GM21576 (cell line): ENCODE measurements around the gene HLF.

ENCODE experiments used
- ATAC-seq: cut with Tn5 transposase; IDR thresholded peaks from one replicate; pipeline ENCODE4 v1.9.1; 2021; ENCODE audit warnings: mild to moderate bottlenecking, moderate library complexity; ENCODE audit not compliant: unreplicated experiment

HLF gene

DNA sequence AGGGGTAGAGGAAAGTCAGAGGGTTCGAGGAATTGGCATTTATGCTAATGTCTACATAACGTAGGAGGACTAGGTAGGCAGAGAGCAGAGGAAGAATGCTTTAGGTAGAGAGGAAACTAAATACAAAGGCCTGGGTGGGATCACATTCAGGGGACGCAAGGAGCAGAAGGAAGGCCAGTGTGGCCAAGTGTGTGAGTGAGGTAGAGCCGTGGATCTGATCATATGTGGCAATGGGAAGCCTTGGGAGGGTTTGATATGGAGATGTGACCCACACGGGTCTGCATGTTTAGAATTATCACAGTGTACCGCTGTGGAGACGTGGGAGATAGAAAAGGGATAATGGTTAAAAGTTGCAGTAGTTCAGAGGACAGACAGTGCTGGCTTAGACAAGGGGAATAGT is 43.1 kb downstream of the HLF start:
- no peak for ATAC-seq

DNA sequence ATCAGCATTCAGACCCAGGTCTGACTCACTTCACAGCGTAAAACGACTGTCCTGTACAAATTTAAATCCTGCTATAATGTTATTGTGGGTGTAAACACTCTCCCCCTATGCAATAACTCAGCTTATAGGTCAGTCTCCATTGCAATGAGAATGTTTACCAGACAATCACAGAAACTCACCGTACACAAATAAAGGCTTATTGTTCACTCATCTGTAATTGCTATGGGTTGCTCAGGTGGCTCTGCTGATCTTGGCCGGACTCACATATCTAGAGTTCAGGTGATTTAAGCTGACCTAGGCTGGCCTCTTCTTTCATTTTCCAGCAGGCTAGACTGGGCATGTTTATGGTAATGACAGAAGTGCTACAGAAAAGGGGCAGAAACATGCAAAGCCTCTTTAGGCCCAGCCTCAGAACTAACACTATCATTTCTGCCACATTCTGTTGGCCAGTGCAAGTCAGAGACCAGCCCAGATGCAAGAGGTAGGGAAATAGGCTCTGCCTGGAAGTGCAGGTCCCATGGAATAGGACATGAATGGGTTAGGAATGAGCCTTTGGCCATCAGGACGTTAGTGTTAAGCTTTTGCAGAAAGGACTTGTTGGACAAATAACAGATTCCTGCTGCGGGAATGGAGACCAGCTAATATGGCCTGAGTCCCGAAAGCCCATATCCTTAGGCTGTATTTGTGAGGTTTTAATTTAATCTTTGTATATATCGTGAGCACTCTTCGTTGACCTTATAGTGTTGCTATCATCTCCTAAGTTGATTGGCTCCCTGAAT is 44.0 kb downstream of the HLF start:
- ATAC-seq = no peak

DNA sequence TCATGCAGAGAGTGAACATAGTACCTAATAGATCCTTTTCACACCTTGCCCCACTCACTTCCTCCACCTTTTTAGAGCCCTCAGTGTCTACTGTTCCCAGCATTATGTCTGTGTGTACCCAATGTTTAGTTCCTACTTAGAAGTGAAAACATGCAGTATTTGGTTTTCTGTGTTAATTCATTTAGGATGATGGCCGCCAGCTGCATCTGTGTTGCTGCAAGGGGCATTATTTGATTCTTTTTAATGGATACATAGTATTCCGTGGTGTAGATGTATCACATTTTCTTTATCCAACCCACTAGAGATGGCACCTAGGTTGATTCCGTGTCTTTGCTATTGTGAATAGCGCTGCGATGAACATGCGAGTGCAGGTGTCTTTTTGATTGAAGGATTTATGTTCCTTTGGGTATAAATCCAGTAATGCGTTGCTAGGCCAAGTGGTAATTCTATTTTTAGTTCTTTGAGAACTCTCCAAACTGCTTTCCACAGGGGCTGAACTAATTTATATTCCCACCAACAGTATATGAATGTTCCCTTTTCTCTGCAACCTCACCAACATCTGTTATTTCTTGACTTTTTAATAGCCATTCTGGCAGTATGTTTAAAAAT is 47.1 kb downstream of the HLF start:
- no peak for ATAC-seq

DNA sequence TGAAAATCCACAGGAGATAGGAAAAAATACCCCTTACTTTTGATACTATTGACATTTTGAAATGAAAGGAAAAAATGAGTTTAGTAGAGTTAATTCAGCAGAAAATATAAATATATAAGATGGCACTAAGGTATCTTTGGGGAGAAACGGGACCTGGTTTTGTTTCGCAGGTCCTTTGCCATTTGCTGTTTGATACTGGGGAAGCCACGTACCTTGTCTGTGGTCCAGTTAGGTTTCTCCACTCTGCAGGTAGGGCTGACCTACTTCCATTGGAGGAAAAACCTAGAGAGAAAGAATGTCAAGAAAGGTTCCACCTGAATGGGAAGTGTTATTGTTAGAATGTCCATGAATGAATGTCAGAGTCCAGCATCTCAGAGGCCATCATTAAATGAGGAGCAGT is 48.1 kb downstream of the HLF start:
- no peak for ATAC-seq

DNA sequence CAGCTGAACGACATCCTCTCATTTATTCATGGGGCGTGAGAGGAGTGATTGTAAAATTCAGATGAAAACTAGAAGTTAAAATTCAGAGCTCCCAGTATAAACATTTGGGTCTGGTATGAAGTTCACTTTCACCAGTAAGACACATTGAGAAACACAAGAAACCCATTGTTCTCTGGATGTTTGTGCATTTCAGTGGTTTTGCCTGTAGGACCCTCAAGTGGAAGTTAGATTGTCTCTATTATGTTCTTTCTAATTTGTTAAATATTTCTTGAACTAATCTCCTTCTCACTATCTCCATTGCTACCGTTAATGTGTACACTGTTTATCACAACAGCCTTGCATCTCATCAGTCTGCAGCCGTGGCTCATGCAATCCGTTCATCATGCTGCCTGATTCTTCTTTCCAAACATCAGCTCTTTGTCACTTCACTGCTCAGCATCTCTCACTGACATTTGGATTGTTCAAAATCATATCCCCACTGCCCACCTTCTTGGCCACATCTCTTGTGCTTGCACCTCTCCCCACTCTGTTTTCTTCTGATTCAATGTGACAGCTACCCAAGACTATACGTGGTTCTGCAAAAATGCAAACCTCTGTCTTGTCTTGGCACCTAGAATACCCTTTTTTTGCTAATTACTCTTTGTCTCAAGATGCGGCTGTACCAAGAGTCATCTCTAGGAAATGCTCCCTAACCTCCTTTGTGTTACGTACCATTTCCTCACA is 49.5 kb downstream of the HLF start:
- no peak for ATAC-seq

DNA sequence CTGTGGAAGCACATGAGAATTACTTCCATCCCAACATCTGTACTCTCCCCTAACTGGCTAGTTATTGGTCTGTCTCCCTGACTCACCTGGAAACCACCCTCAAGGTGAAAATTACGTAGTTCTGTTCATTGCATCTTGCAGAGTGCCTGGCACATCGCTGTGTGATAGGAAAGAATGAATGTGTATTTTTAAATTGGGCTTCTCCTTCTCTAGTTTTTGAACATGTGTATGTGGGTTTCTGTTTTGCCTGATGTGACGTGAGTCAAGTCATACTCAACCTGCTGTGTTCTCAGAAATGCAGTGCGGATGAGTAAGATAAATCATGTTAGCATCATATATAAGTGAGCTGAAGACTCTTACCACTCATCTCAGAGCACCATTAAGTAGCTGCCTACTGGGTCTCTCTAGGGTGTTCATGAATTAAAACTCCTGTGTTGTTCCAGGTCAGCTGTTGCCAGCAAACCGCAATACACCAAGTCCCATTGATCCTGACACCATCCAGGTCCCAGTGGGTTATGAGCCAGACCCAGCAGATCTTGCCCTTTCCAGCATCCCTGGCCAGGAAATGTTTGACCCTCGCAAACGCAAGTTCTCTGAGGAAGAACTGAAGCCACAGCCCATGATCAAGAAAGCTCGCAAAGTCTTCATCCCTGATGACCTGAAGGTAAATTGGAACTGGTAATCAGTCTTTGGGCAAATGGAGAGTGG is 50.2 kb downstream of the HLF start:
- ATAC-seq = no peak

DNA sequence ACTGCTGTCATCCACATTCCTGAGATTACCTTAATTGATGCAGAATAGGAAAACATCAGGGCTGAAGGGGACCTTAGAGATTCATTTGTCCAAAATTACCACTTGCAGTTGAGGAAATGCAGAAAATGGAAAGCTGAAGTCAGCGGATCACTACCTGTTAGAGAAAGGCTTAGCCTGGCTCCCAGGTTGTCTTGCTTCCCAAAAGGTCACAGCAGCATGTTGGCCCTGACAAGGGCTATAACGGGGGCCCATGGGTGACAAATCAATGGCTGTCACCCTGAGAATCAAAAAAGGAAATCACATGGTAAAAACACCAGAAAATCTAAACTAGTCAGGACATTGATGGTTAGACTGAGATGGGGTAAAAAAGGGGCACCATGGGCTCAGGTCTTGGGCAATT is 51.7 kb downstream of the HLF start:
- no peak for ATAC-seq

DNA sequence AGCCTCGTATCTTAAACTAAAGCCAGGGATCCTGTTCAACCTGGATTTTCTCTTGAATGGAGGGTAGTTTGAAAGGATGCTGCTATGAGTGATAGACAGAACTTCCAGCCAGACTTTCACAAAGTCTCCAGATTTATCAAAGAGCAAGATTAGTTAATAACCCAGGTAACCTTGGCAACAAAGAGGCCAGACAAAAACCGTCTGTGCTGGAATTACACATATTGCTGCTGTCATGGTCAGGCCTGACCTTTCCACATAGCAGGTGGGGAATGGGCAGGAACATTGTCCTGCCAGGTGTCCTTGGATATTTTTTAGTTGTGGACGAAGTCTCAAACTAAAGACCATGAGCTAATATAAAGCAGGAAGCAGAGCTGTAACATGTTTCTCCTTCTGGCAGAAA is 52.5 kb downstream of the HLF start:
- ATAC-seq = no peak

DNA sequence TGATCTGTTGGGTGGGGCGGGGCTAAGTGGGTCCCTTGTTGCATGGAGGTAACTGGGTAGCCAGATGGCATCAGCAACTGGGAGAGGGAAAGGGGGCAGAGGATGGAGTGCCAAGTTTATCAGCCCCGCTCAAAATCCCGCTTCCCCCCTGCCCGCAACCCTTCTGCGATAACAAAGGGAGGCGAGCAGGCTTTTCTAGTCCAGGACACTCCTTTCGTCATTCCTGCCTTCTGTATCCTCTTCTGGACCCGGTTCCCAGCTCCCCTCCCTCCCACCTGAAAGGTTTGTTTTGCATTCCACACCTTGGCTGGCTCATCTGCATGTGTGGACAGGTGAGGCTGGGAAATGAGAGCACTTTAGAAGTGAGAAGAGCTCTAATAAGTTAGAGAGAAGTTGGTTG is 53.3 kb downstream of the HLF start:
- no peak for ATAC-seq

DNA sequence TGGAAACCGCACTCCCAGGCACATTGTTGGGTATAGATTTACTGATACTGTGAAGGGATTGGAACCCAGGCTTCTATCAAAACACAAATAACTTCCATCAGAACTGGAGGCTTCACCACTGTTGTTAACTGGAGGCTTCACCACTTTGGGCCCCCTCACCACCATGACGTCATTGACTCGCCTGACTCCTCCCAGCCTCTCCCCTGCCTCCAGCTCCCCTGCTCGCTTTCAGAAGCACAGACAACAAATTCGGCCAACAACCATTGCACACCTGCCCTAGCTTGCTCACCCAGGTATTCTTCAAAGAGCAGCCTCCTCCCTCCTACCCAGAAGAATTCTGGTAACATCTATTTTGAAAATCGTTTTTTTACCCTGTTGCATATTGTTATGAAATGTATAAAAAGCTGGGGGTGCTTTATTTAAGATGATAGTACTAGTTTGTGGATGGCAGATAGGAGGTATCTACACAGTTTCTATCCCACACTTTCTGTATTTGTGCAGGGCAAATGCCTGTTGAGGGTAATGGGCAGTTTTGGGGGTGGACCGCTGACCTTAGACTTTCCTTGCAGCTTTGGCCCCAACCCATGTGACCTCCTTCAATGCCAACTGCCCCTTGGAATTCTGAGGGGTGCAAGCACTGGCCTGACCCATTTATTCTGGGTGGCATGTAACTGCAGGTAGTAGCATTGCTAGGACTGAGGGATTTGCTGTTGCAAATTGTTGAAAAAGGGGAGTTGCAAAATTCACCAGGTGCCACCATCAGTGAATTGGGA is 54.1 kb downstream of the HLF start:
- no peak for ATAC-seq

DNA sequence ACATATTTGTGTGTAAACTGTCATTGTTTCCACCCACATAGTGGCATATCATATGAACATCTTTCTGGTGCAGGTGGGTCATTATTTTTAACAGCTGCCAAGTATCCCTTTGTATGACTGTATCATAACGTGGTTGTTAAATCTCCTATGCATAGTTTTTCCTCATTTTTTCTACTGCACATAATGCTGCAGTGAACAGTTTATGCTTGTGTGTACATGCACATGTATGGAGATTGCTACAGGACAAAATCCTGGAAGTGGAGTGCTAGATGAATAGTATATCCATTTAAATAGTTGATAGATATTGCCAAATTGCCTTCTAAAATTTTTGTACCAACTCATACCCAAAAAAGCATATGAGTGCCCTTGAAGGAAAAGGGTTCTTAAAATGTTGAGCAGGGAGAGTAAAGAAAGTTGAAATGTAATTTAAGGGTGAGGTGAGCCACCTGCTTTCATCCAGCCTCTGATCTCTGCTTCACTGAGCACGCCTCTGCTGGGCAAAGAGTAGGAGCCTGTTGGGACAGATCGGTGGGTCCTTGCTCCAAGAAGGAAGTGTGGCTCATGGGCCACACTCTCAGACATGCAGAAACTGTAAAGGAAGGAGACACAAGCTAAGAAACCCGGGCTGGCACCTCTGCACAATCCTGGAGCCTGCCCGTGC is 55.3 kb downstream of the HLF start:
- ATAC-seq = no peak

DNA sequence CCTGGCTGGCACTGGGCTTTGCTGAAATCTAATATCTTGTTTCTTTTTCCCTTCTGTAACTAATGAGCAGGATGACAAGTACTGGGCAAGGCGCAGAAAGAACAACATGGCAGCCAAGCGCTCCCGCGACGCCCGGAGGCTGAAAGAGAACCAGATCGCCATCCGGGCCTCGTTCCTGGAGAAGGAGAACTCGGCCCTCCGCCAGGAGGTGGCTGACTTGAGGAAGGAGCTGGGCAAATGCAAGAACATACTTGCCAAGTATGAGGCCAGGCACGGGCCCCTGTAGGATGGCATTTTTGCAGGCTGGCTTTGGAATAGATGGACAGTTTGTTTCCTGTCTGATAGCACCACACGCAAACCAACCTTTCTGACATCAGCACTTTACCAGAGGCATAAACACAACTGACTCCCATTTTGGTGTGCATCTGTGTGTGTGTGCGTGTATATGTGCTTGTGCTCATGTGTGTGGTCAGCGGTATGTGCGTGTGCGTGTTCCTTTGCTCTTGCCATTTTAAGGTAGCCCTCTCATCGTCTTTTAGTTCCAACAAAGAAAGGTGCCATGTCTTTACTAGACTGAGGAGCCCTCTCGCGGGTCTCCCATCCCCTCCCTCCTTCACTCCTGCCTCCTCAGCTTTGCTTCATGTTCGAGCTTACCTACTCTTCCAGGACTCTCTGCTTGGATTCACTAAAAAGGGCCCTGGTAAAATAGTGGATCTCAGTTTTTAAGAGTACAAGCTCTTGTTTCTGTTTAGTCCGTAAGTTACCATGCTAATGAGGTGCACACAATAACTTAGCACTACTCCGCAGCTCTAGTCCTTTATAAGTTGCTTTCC is 56.0 kb downstream of the HLF start:
- no peak for ATAC-seq

DNA sequence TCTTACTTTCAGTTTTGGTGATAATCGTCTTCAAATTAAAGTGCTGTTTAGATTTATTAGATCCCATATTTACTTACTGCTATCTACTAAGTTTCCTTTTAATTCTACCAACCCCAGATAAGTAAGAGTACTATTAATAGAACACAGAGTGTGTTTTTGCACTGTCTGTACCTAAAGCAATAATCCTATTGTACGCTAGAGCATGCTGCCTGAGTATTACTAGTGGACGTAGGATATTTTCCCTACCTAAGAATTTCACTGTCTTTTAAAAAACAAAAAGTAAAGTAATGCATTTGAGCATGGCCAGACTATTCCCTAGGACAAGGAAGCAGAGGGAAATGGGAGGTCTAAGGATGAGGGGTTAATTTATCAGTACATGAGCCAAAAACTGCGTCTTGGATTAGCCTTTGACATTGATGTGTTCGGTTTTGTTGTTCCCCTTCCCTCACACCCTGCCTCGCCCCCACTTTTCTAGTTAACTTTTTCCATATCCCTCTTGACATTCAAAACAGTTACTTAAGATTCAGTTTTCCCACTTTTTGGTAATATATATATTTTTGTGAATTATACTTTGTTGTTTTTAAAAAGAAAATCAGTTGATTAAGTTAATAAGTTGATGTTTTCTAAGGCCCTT is 56.8 kb downstream of the HLF start:
- ATAC-seq = no peak

DNA sequence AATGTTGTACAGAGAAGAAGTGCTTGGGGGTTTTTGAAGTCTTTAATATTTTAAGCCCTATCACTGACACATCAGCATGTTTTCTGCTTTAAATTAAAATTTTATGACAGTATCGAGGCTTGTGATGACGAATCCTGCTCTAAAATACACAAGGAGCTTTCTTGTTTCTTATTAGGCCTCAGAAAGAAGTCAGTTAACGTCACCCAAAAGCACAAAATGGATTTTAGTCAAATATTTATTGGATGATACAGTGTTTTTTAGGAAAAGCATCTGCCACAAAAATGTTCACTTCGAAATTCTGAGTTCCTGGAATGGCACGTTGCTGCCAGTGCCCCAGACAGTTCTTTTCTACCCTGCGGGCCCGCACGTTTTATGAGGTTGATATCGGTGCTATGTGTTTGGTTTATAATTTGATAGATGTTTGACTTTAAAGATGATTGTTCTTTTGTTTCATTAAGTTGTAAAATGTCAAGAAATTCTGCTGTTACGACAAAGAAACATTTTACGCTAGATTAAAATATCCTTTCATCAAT is 57.8 kb downstream of the HLF start:
- ATAC-seq = no peak

DNA sequence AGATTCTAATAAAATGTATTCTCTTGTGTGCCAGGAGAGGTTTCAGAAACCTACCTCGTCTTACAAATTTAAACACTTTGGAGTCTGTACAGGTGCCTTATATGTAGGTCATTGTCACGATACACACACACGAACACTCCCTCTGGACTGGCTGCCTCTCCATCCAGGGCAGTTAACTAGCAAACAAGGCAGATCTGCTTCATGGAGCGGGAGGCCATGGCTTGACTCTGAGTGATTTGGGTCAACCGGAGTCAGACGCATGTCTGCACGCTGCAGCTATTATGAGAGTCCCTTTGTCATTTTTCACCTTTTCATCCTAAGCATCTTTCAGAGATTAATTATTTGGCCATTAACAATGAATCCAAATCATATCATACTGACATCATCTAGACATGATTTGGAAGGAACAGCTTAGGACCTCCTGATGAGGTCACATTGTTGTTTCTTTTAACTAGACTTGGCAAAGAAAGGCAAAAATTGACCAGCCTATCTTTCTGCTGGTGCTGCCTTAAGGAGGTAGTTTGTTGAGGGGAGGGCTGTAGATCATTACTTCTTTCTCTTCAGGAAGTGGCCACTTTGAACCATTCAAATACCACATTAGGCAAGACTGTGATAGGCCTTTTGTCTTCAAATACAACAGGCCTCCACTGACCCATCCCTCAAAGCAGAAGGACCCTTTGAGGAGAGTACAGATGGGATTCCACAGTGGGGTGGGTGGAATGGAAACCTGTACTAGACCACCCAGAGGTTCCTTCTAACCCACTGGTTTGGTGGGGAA is 58.9 kb downstream of the HLF start:
- no peak for ATAC-seq

DNA sequence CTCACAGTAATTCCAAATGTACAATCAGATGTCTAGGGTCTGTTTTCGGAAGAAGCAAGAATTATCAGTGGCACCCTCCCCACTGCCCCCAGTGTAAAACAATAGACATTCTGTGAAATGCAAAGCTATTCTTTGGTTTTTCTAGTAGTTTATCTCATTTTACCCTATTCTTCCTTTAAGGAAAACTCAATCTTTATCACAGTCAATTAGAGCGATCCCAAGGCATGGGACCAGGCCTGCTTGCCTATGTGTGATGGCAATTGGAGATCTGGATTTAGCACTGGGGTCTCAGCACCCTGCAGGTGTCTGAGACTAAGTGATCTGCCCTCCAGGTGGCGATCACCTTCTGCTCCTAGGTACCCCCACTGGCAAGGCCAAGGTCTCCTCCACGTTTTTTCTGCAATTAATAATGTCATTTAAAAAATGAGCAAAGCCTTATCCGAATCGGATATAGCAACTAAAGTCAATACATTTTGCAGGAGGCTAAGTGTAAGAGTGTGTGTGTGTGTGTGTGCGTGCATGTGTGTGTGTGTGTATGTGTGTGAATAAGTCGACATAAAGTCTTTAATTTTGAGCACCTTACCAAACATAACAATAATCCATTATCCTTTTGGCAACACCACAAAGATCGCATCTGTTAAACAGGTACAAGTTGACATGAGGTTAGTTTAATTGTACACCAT is 59.7 kb downstream of the HLF start:
- no peak for ATAC-seq

DNA sequence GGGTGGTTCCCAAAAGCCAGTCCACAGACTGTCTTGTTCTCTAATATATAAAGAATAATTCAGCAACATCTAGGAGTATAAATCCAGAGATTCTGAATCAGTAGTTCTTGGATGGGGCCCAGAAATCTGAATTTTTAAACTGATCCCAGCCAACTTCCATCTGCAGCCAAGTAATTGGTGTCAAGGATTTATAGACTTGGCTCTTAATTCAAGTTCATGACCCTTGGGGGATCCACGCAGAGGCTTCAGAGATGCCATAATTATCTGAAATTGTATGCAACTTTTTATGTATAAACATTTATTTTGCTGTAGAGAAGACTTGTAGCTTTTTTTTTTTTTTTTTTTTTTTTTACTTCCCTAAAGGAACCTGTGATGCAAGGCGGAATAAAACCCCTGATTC is 60.6 kb downstream of the HLF start:
- ATAC-seq = no peak
